HEK293T (cell line): ENCODE data around the gene CYP24A1.

Experiments used
- ARNT ChIP-seq: fragments of 450-650 bp; IDR thresholded peaks from 2 replicates; pipeline ENCODE4 v1.6.1; 2017; ENCODE audit warnings: mild to moderate bottlenecking
- HDGF ChIP-seq: fragments of 450-650 bp; IDR thresholded peaks from 2 replicates; pipeline ENCODE4 v1.6.1; 2017; ENCODE audit warnings: antibody characterized with exemption, borderline replicate concordance
- L3MBTL2 ChIP-seq: fragments of 450-650 bp; conservative IDR thresholded peaks from 2 replicates; pipeline ENCODE4 v1.6.1; 2016; ENCODE audit warnings: mild to moderate bottlenecking
- NFRKB ChIP-seq: fragments of 450-650 bp; IDR thresholded peaks from 2 replicates; pipeline ENCODE4 v1.6.1; 2016; ENCODE audit warnings: mild to moderate bottlenecking, moderate library complexity
- SP1 ChIP-seq: fragments of 450-650 bp; IDR thresholded peaks from 2 replicates; pipeline ENCODE4 v1.6.1; 2017
- SUZ12 ChIP-seq: fragments of 450-650 bp; IDR thresholded peaks from 2 replicates; pipeline ENCODE4 v1.6.1; 2016; ENCODE audit warnings: mild to moderate bottlenecking
- TARDBP ChIP-seq: fragments of 450-650 bp; IDR thresholded peaks from 2 replicates; pipeline ENCODE4 v1.6.1; 2016
- ZNF384 ChIP-seq: fragments of 450-650 bp; IDR thresholded peaks from 2 replicates; pipeline ENCODE4 v1.6.1; 2016

- TF ChIP-seq SP1 (no peak), ZNF384 (no peak), SUZ12 (no peak), TARDBP (no peak), ARNT (no peak), L3MBTL2 (no peak), HDGF (no peak), NFRKB (no peak)
Measured at GRCh38 chr20:54180931-54181330, 7.1 kb upstream of the CYP24A1 start.
